ENCODE results near the gene SEPHS2.

GRCh38 chr16:30418350-30419181 lies 27.1 kb downstream of the SEPHS2 start:
- TF ChIP-seq CTCF (IDR thresholded peaks at IDR 0.05; ENCODE audit: insufficient read depth, low read length), result no peak
- TF ChIP-seq POLR2AphosphoS5 (IDR thresholded peaks at IDR 0.05; ENCODE audit: low read depth), result no peak
- no peak for TF ChIP-seq REST (IDR thresholded peaks at IDR 0.05; ENCODE audit: insufficient replicate concordance, low read depth)
- no peak for TF ChIP-seq GABPA (IDR thresholded peaks at IDR 0.05; ENCODE audit: low read depth)
- TF ChIP-seq SPI1 (IDR thresholded peaks at IDR 0.05; ENCODE audit: borderline replicate concordance, low read depth), result no peak

All from HL-60 (cell line).